ENCODE measurements around the gene DCC. TPM values are rescaled to one million over a fixed set of nuclear protein-coding genes. Genes with fewer than 3 reads are reported as not detected.

The DCC gene
- total RNA-seq, 1 donor from 2014 or later, result not detected

DNA sequence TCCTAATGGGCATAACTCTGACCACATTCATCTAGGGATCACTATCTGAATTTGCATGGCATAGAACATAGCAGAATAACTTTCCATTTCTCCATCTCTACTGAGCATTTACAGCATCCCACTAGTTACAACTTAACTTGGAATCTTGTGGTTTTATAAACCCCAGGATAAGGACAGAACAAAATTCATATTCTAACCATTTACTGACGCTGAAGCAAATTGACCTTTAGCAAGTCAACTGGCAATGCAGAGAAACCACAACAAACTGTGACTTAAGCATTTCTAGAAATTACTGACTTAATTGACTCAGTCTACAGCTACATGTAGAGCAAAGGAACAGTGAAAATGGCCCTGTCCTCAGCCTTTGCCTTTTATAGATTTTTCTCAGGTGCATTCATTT lies 61.2 kb downstream of the DCC start:
- H3K4me3 Mint-ChIP-seq (ENCODE audit: unreplicated experiment), result no peak overlapping the region
- H3K4me1 Mint-ChIP-seq (ENCODE audit: low read depth), result no peaks in the 10 kb centered on the region
- no peaks in the 10 kb centered on the region for H3K36me3 Mint-ChIP-seq (ENCODE audit: low read depth)
- H3K27ac Mint-ChIP-seq (ENCODE audit: unreplicated experiment), result no peak overlapping the region
- H3K27me3 Mint-ChIP-seq (ENCODE audit: low read depth), result no peaks in the 10 kb centered on the region
- peaks cover 2% of the 10 kb centered on the region for H3K9me3 Mint-ChIP-seq (ENCODE audit: low read depth)
- TF ChIP-seq CTCF (IDR thresholded peaks at IDR 0.05), result no peak
- no peak for DNase-seq (ENCODE audit: low spot score)

GRCh38 chr18:52402814-52403213 lies 62.8 kb downstream of the DCC start:
- DNase-seq (ENCODE audit: low spot score), result no peak
- H3K9me3 Mint-ChIP-seq (ENCODE audit: low read depth), result peaks cover 8% of the 10 kb centered on the region
- no peak overlapping the region for H3K4me3 Mint-ChIP-seq (ENCODE audit: unreplicated experiment)
- H3K27me3 Mint-ChIP-seq (ENCODE audit: low read depth), result no peaks in the 10 kb centered on the region
- H3K4me1 Mint-ChIP-seq (ENCODE audit: low read depth), result no peaks in the 10 kb centered on the region
- no peak for TF ChIP-seq CTCF (IDR thresholded peaks at IDR 0.05)
- H3K36me3 Mint-ChIP-seq (ENCODE audit: low read depth), result no peaks in the 10 kb centered on the region
- H3K27ac Mint-ChIP-seq (ENCODE audit: unreplicated experiment), result no peak overlapping the region

DNA sequence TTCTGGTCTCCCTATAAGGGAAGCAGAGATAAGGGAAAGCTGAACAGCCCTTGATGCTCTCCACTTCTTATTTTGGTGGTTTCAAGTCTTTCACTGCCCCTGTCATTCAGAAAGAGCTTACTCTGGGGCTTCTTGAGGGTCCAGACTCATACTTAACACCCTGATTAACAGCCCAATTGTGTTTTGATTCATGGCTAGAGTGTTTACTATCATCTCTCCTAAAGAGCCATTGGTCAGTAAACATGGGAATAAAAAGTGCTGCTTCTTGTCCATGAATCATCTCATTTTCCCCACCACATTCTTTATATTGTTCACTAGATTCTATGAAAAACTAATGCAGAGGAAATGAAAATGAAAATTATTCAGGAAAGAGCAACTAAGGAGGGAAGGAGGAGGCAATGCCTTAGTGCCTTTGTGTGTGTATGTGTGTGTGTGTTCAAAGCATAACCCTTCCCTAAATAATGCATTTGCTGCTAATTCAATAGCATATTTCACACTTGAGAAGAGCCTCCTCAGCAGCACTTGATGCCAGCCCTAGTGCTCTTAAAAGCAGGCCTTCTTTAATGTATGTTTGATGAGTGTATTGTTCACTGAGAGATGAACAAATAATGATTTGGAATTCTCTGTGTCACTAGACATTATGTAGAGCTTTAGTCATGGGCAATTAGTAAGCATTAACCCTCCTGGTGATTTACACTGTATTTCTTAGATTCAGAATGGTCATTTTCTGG lies 63.5 kb downstream of the DCC start:
- TF ChIP-seq CTCF (IDR thresholded peaks at IDR 0.05), result no peak
- peaks cover 8% of the 10 kb centered on the region for H3K9me3 Mint-ChIP-seq (ENCODE audit: low read depth)
- H3K4me3 Mint-ChIP-seq (ENCODE audit: unreplicated experiment), result no peak overlapping the region
- H3K4me1 Mint-ChIP-seq (ENCODE audit: low read depth), result no peaks in the 10 kb centered on the region
- H3K27me3 Mint-ChIP-seq (ENCODE audit: low read depth), result no peaks in the 10 kb centered on the region
- no peak for DNase-seq (ENCODE audit: low spot score)
- H3K36me3 Mint-ChIP-seq (ENCODE audit: low read depth), result no peaks in the 10 kb centered on the region
- H3K27ac Mint-ChIP-seq (ENCODE audit: unreplicated experiment), result no peak overlapping the region

GRCh38 chr18:52408800-52409302 lies 68.9 kb downstream of the DCC start:
- peaks cover 6% of the 10 kb centered on the region for H3K9me3 Mint-ChIP-seq (ENCODE audit: low read depth)
- no peak for DNase-seq (ENCODE audit: low spot score)
- H3K27me3 Mint-ChIP-seq (ENCODE audit: low read depth), result no peaks in the 10 kb centered on the region
- no peaks in the 10 kb centered on the region for H3K4me1 Mint-ChIP-seq (ENCODE audit: low read depth)
- H3K4me3 Mint-ChIP-seq (ENCODE audit: unreplicated experiment), result no peak overlapping the region
- H3K27ac Mint-ChIP-seq (ENCODE audit: unreplicated experiment), result no peak overlapping the region
- no peak for TF ChIP-seq CTCF (IDR thresholded peaks at IDR 0.05)
- H3K36me3 Mint-ChIP-seq (ENCODE audit: low read depth), result no peaks in the 10 kb centered on the region

DNA sequence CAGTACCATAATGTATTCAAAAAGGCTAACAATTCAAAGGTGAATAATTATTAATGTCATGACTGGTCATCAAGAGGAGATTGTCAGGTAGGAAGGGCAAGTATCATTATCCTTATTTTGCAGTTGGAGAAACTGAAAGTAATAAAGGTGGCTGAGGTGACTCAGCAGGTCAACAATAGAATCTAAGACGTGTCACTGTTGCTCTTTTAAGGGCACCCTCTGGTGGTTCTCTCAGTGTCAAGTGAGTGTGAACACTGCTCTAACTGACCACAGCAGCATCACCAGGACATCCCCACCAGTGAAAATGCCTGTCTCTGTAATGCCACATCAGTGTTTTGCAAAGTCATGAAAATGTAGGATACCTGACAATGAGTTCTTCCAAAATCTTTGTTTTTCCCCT lies 69.7 kb downstream of the DCC start:
- no peak for TF ChIP-seq CTCF (IDR thresholded peaks at IDR 0.05)

More for the DNA sequence above, 69.7 kb downstream of the DCC start:
- Mint-ChIP-seq H3K4me3 (ENCODE audit: unreplicated experiment) (no peak overlapping the region), H3K27ac (ENCODE audit: unreplicated experiment) (no peak overlapping the region), H3K36me3 (ENCODE audit: low read depth) (no peaks in the 10 kb centered on the region), H3K27me3 (ENCODE audit: low read depth) (no peaks in the 10 kb centered on the region), H3K9me3 (ENCODE audit: low read depth) (peaks cover 6% of the 10 kb centered on the region), H3K4me1 (ENCODE audit: low read depth) (no peaks in the 10 kb centered on the region)
- DNase-seq (ENCODE audit: low spot score), result no peak

Data from chondrocyte (in vitro differentiated cells).